HEK293 (cell line): ENCODE results near the gene SLC8A2.

ENCODE experiments used
- HOXA7 ChIP-seq: sonication (generic); formaldehyde crosslinking; IDR thresholded peaks from 2 replicates; pipeline ENCODE4 v1.8.1; 2022; ENCODE audit warnings: missing genetic modification reagents, borderline replicate concordance
- KLF16 ChIP-seq: fragments of 450-650 bp; formaldehyde crosslinking; IDR thresholded peaks from 2 replicates; pipeline ENCODE4 v1.5.1; 2017; ENCODE audit warnings: missing biosample characterization, missing genetic modification characterization
- RBAK ChIP-seq: fragments of 450-650 bp; formaldehyde crosslinking; IDR thresholded peaks from 2 replicates; pipeline ENCODE4 v1.5.1; 2016; ENCODE audit warnings: missing biosample characterization, missing genetic modification characterization
- YY1 ChIP-seq: fragments of 450-650 bp; formaldehyde crosslinking; IDR thresholded peaks from 2 replicates; pipeline ENCODE4 v1.5.1; 2018; ENCODE audit warnings: missing biosample characterization, missing genetic modification characterization
- ZNF274 ChIP-seq, 2 experiments: fragments of 200-500 bp in 1 of 2; fragments of 450-650 bp in 1 of 2; sonication (Bioruptor generic) in 1 of 2; formaldehyde crosslinking in 1 of 2; IDR thresholded peaks; 2 replicates each; pipeline versions ENCODE4 v1.5.1 to v1.6.1; 2014 to 2016; ENCODE audit warnings: borderline replicate concordance in 1 of 2, inconsistent platforms in 1 of 2, low read length in 1 of 2, missing biosample characterization in 1 of 2, missing genetic modification characterization in 1 of 2
- ZNF350 ChIP-seq: fragments of 450-650 bp; formaldehyde crosslinking; IDR thresholded peaks from 2 replicates; pipeline ENCODE4 v1.5.0; 2017; ENCODE audit warnings: missing biosample characterization, mild to moderate bottlenecking, missing genetic modification characterization
- ZNF391 ChIP-seq: fragments of 450-650 bp; formaldehyde crosslinking; IDR thresholded peaks from 2 replicates; pipeline ENCODE4 v1.5.1; 2016; ENCODE audit warnings: low read depth, missing biosample characterization, missing genetic modification characterization, borderline replicate concordance
- ZNF423 ChIP-seq: fragments of 450-650 bp; formaldehyde crosslinking; IDR thresholded peaks from 2 replicates; pipeline ENCODE4 v1.5.1; 2016; ENCODE audit warnings: missing biosample characterization, missing genetic modification characterization
- ZNF777 ChIP-seq: fragments of 450-650 bp; formaldehyde crosslinking; IDR thresholded peaks from 2 replicates; pipeline ENCODE4 v1.5.1; 2017; ENCODE audit warnings: missing biosample characterization, missing genetic modification characterization, borderline replicate concordance
- TF ChIP-seq, protein P1 (sequence below): fragments of 450-650 bp; formaldehyde crosslinking; IDR thresholded peaks from 2 replicates; pipeline ENCODE4 v1.5.1; 2016; ENCODE audit warnings: missing biosample characterization, missing genetic modification characterization
- TF ChIP-seq, protein P2 (sequence below): fragments of 450-650 bp; formaldehyde crosslinking; IDR thresholded peaks from 2 replicates; pipeline ENCODE4 v1.5.1; 2016; ENCODE audit warnings: missing biosample characterization, missing genetic modification characterization
- TF ChIP-seq, protein P3 (sequence below): fragments of 450-650 bp; formaldehyde crosslinking; IDR thresholded peaks from 2 replicates; pipeline ENCODE4 v1.5.1; 2016; ENCODE audit warnings: missing biosample characterization, missing genetic modification characterization
- TF ChIP-seq, protein P4 (sequence below): fragments of 450-650 bp; IDR thresholded peaks from 2 replicates; pipeline ENCODE4 v1.5.1; 2018; ENCODE audit warnings: missing biosample characterization, mild to moderate bottlenecking, missing genetic modification characterization

DNA sequence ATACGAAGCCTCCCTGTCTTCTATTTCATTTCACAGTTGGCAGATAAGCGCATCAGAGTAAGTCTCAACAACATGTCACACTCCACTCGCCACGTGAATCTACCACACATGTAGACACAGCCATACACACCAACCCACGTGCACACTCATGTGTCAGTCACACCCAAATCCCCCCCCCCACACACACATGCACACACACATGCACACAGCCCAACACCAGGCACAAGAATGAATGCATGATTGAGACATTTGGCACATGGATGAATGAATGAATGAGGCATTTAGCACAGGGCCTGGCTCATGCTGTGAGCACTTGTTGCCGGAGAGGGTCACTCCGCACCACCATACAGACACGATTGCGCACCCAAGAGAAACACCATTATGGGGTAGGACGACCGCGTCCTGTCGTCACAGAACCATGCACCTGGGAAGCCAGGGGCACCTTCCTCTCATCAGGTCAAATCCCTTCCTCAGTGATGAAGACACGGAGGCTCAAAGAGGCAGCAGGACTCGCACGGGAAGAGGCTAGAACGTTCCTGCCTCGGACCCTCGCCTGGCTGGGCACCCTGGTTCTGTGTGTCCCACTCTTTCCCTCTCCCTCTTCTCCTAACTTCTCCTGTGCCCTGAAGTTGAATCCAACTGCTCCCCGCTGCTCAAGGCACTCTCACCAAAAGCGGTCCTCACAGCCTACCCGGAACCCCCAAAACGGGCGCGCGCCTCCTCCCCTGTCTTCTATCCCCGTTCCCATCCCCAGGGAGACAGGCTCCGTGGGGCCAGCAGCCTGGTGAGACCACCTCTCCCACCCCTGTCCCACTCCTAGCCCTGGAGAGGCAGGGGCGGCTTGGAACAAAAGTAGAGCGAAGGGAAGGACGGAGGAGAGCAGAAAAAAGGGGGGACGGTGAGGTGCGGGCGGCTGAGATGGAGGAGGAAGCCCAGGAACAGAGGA, 53.7 kb downstream of the SLC8A2 start:
- TF ChIP-seq, protein P1, sequence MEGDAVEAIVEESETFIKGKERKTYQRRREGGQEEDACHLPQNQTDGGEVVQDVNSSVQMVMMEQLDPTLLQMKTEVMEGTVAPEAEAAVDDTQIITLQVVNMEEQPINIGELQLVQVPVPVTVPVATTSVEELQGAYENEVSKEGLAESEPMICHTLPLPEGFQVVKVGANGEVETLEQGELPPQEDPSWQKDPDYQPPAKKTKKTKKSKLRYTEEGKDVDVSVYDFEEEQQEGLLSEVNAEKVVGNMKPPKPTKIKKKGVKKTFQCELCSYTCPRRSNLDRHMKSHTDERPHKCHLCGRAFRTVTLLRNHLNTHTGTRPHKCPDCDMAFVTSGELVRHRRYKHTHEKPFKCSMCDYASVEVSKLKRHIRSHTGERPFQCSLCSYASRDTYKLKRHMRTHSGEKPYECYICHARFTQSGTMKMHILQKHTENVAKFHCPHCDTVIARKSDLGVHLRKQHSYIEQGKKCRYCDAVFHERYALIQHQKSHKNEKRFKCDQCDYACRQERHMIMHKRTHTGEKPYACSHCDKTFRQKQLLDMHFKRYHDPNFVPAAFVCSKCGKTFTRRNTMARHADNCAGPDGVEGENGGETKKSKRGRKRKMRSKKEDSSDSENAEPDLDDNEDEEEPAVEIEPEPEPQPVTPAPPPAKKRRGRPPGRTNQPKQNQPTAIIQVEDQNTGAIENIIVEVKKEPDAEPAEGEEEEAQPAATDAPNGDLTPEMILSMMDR: no peak
- TF ChIP-seq ZNF274 (IDR thresholded peaks at IDR 0.05; ENCODE audit: low read length): no peak
- no peak for TF ChIP-seq ZNF274 (tag by site-specific recombination; IDR thresholded peaks at IDR 0.05; ENCODE audit: borderline replicate concordance)
- TF ChIP-seq, protein P2, sequence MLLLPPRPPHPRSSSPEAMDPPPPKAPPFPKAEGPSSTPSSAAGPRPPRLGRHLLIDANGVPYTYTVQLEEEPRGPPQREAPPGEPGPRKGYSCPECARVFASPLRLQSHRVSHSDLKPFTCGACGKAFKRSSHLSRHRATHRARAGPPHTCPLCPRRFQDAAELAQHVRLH (tag by site-specific recombination): no peak
- no peak for TF ChIP-seq KLF16 (tag by site-specific recombination)
- TF ChIP-seq, protein P3, sequence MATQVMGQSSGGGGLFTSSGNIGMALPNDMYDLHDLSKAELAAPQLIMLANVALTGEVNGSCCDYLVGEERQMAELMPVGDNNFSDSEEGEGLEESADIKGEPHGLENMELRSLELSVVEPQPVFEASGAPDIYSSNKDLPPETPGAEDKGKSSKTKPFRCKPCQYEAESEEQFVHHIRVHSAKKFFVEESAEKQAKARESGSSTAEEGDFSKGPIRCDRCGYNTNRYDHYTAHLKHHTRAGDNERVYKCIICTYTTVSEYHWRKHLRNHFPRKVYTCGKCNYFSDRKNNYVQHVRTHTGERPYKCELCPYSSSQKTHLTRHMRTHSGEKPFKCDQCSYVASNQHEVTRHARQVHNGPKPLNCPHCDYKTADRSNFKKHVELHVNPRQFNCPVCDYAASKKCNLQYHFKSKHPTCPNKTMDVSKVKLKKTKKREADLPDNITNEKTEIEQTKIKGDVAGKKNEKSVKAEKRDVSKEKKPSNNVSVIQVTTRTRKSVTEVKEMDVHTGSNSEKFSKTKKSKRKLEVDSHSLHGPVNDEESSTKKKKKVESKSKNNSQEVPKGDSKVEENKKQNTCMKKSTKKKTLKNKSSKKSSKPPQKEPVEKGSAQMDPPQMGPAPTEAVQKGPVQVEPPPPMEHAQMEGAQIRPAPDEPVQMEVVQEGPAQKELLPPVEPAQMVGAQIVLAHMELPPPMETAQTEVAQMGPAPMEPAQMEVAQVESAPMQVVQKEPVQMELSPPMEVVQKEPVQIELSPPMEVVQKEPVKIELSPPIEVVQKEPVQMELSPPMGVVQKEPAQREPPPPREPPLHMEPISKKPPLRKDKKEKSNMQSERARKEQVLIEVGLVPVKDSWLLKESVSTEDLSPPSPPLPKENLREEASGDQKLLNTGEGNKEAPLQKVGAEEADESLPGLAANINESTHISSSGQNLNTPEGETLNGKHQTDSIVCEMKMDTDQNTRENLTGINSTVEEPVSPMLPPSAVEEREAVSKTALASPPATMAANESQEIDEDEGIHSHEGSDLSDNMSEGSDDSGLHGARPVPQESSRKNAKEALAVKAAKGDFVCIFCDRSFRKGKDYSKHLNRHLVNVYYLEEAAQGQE (tag by site-specific recombination): no peak
- TF ChIP-seq, protein P4, sequence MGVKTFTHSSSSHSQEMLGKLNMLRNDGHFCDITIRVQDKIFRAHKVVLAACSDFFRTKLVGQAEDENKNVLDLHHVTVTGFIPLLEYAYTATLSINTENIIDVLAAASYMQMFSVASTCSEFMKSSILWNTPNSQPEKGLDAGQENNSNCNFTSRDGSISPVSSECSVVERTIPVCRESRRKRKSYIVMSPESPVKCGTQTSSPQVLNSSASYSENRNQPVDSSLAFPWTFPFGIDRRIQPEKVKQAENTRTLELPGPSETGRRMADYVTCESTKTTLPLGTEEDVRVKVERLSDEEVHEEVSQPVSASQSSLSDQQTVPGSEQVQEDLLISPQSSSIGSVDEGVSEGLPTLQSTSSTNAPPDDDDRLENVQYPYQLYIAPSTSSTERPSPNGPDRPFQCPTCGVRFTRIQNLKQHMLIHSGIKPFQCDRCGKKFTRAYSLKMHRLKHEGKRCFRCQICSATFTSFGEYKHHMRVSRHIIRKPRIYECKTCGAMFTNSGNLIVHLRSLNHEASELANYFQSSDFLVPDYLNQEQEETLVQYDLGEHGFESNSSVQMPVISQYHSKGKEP: no peak
- no peak for TF ChIP-seq ZNF423
- no peak for TF ChIP-seq ZNF391 (tag by site-specific recombination)
- TF ChIP-seq RBAK (tag by site-specific recombination): no peak
- no peak for TF ChIP-seq ZNF777 (tag by site-specific recombination)
- TF ChIP-seq ZNF350 (tag by site-specific recombination): no peak
- no peak for TF ChIP-seq YY1 (tag by site-specific recombination)
- TF ChIP-seq HOXA7 (CRISPR knock-in tag): no peak
